Measurements from ENCODE around the gene PI4KA.
"Not testable (repeated sequence)": the region's sequence is repeated elsewhere in the genome, so short reads cannot be mapped to it uniquely, and the experiment has no call there.

PI4KA gene

DNA sequence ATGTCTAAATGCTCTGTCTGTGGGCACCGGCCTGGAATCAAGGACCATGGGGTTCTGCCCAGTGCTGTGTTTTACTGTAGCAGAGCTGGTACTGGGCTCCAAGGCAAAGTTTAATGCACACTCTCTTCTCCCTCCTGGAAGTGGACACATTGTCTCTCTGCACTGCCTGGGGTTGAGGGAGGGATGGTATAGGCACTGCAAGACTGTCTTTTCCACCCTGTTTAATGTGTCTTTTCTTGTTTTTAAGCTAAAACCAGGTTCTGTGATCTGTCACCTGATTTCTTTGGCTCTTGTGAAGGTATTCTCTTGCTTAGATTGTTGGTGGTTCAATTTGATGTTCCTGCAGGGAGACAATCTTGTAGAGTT, 194.0 kb downstream of the PI4KA start:
- DNase-seq (ENCODE audit: low read depth): no peak

DNA sequence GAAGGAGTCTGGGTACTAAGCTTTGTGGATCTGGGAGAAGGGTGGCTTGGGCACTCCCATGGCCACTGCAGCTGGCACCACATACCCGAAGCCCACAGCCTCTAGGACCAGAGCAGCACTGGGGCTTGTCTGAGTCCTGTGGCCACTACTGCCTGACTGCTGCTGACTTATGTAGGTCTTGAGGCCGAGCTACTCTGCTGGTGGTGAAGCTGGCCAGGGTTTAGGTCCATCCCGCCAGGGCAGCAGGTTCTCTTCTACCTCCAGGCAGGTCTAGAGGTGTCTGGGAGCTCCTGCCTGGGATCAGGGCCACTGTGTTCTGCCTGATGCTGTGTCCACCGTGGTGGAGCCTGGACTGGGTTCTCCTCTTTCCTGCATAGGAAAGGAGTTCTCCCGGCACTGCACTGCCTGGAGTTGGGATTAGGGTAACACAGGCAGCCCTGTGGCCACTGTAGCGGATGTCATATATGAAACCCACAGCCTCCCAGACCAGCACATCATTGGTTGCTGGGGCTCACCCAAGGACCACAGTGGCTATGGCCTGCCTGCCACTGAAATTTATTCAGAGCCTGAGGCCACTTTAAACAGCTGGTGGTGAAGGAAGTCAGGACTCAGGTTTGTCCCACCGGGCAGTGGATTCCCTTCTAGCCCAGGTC, 194.5 kb downstream of the PI4KA start:
- DNase-seq (ENCODE audit: low read depth): no peak

DNA sequence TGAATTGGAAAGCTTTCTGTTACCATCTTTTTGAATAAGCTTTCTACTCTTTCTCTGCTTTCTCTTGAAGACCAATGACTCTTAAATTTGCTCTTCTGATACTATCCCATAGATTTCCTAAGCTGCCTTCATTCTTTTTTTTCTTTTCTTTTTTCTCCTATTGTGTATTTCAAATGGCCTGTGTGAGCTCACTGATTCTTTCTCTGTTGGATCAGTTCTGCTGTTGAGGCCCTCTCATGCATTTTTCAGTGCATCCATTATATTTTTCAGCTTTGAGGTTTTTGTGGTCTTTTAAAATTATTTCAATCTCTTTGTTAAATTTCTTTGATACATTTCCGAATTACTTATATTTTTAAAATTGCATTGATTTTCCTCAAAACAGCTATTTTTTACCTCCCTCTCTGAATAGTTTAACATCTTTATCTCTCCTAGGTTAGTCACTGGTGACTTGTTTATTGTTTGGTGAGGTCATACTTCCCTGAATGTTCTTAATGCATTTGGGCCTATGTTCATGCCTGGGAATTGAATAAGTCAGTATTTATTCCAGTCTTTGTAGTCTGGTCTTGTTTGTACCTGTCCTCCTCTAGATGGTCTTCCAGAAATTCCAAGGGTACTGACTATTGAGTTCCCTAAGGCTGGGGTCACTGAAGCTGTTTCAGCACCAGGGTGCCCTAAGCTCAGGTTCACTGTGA, 195.3 kb downstream of the PI4KA start:
- DNase-seq (ENCODE audit: low read depth): no peak

DNA sequence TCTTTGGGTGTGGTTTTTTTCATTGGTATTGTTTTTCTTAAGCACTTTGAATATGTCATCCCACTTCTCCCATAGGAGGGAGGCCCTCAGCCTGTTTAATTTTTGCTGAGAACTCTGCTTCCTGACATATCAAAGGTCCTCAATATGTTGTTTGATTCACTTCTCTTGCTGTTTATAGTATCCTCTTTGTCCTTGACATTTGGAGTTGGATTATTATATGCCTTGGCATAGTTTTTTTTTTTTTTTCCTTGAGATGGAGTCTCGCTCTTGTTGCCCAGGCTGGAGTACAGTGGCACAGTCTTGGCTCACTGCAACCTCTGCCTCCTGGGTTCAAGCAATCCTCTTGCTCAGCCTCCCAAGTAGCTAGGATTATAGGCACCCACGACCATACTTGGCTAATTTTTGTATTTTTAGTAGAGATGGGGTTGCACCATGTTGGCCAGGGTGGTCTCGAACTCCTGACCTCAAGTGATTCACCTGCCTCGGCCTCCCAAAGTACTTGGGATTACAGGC, 196.0 kb downstream of the PI4KA start:
- not testable (repeated sequence) for DNase-seq (ENCODE audit: low read depth)

DNA sequence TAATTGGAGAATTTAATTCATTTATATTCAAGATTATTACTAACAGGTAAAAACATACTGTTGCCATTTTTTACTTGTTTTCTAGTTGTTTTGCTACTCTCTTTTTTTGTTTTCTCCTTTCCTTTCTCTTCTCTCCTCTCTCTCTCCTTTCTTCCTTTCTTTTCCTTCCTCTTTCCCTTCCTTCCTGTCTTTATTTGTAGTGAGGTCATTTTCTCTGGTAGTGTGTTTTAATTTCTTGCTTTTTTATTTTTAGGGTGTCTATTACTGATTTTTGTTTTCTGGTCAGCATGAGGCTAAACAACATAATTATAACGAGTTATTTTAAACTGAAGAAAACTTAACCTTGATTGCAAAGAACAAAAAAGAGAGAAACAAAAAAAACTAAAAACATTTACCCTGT, 197.1 kb downstream of the PI4KA start:
- DNase-seq (ENCODE audit: low read depth): no peak

DNA sequence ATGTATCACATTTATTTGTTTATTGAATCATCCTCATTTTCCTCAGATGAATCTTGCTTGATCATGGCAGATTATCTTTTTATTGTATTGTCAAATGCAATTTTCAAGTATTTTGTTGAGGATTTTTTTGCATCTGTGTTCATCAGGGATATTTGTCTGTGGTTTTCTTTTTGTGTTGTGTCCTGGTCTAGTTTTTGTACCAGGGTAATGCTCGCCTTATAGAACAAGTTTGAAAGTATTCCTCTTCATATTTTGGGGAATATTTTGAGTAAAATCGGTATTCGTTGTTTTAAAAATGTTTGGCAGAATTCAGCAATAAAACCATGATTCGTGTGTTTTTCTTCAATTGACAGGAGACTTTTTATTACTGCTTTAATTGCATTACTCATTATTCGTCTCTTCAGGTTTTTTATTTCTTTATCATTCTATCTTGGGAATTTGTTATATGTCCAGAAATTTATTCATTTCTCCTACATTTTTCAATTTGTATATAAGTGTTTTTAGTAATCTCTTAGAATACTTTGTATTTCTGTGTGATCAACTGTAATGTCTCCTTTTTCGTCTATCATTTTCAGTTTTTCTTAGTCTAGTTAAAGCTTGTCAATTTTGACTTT, 198.1 kb downstream of the PI4KA start:
- no peak for DNase-seq (ENCODE audit: low read depth)

DNA sequence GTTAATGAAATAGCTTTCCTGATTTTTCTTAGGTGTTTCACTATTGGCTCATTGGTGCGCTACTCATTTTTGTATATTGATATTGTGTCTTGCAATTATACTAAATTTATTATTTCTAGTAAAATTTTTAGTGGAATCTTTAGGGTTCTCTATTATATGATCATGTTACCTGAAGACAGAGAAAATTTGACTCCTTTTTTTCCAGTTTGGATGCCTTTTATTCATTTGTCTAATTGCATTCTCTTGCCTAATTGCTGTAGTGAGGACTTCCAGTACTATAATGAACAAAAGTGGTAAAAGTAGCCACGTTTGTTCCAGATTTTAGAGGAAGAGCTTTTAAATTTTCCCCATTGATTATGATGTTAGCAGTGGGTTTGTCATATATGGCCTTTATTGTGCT, 198.7 kb downstream of the PI4KA start:
- DNase-seq (ENCODE audit: low read depth): no peak

DNA sequence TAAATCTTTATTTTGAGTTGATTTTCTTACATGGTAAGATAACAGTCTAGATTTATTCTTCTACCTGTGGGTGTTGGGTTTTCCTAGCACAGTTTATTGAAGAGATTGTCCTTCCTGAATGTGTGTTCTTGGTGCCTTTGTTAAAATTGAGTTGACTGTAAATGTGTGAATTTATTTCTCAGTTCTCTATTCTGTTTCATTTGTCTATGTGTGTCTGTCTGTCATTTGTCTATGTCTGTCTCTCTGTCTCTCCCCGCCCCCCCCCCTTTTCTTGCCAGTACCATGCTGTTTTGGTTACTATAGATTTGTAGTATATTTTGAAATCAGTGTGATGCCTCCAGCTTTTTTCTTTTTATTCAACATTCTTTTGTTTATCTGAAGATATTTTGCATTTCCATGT, 199.4 kb downstream of the PI4KA start:
- no peak for DNase-seq (ENCODE audit: low read depth)

DNA sequence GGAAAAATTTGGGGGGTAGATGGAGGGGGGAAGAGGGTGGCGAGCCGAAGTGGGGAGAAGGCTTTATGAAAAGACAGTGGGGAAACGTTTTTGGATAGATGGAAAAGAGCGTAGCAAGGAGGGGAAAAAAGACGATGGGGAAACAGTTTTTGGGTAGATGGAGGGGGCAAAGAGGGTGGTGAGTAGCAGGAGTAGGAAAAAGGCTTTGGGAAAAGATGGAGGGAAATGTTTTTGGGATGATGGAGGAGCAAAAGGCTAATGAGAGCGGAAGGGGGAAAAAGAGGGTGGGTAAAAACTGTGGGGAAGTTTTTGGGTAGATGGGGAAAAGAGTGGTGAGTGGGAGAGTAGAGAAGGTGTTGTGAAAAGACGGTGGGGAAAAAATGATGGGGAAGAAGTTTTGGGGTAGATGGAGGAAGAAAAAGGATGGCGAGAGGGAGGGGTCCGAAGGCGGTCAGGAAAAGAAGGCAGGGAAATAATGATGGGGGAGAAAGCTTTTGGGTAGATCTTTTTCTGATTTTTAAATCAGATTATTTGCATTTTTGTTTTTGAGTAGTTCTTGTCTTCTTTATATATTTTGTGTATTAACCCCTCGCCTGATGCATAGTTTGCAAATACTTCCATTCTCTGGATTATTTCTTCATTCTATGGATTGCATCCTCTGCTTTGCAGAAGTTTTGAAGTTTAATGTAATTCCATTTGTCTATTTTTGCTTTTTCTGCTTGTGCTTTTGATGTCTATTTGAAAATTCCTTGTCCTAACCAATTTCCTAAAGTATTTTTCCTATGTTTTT, 200.0 kb downstream of the PI4KA start:
- no peak for DNase-seq (ENCODE audit: low read depth)

DNA sequence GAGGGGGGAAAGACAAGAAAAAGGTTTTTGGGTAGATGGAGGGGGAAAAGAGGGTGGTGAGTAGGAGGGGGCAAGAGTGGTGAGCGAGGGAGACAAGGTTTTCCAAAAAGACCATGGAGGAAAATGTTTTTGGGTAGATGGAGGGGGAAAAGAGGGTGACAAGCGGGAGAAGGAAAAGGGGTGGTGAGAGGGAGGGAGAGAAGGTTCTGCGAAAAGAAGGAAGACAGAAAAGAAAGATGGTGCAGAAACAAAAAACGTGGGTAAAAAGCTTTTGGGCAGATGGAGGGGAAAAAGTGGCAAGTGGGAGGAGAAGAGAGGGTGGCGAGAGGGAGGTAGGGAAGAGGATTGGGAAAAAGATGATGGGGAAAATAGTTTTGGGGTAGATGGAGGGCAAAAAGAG, 200.6 kb downstream of the PI4KA start:
- DNase-seq (ENCODE audit: low read depth): no peak
